Uterus (tissue), 4 donors: ENCODE data around the gene FAM25G. TPM values are rescaled to one million over a fixed set of nuclear protein-coding genes. Genes with fewer than 3 reads are reported as not detected.

ENCODE experiments used
- DNase-seq, 2 donors: peaks; one replicate each; pipeline ENCODE4 v3.0.0-alpha.2; 2019 to 2020
- H3K27ac ChIP-seq, 2 donors: fragments of 200-600 bp; sonication (generic); 1 replicate in 1 of 2; 2 replicates in 1 of 2; pipeline ENCODE4 v1.5.1; 2016 to 2018
- H3K27me3 ChIP-seq, 2 donors: fragments of 200-600 bp; sonication (generic); one replicate each; pipeline ENCODE4 v1.5.1; 2018 to 2019; ENCODE audit warnings: control low read depth in 1 of 2
- H3K36me3 ChIP-seq, 2 donors: fragments of 200-600 bp; sonication (generic); one replicate each; pipeline ENCODE4 v1.5.1; 2019; ENCODE audit warnings: control low read depth in 1 of 2
- H3K4me1 ChIP-seq, 2 donors: fragments of 200-600 bp; sonication (generic); one replicate each; pipeline ENCODE4 v1.5.1; 2018 to 2019; ENCODE audit warnings: control low read depth in 1 of 2
- H3K4me3 ChIP-seq, 2 donors: fragments of 200-600 bp; sonication (generic); 1 replicate in 1 of 2; 2 replicates in 1 of 2; pipeline ENCODE4 v1.5.1; 2018 to 2019; ENCODE audit warnings: mild to moderate bottlenecking in 1 of 2
- H3K9me3 ChIP-seq, 2 donors: fragments of 200-600 bp; sonication (generic); one replicate each; pipeline ENCODE4 v1.5.1; 2019; ENCODE audit warnings: control low read depth in 1 of 2
- POLR2A ChIP-seq, 2 donors: fragments of 450-650 bp; IDR thresholded peaks; one replicate each; pipeline ENCODE4 v1.6.1; 2016; ENCODE audit warnings: antibody characterized with exemption in 2 of 2, mild to moderate bottlenecking in 1 of 2, moderate library complexity in 1 of 2
- intact Hi-C: fragments of 100-400 bp; cut with DNase I; formaldehyde crosslinking; loops from one replicate; pipeline ENCODE4 v1.15.1; 2023; ENCODE audit warnings: low total_unique reads
- small RNA-seq: library from RNA; depleted of rRNA; stranded (forward); fragments of <200 nt; gene quantifications from one replicate; pipeline ENCODE3, GENCODE V24; 2016
- total RNA-seq, 4 donors: library from RNA; depleted of rRNA in 3 of 4; stranded (reverse); fragments of >200 nt in 3 of 4; gene quantifications; one replicate each; pipeline versions ENCODE4 v1.1.0 to v1.2.4, GENCODE V29; 2014 to 2023
- TF ChIP-seq, protein P1 (sequence below), 4 experiments: fragments of 200-600 bp in 2 of 4; fragments of 450-650 bp in 2 of 4; sonication (generic) in 2 of 4; IDR thresholded peaks; one replicate each; pipeline ENCODE4 v1.5.1; 2016 to 2019; ENCODE audit warnings: antibody characterized with exemption in 4 of 4, mild to moderate bottlenecking in 2 of 4, moderate library complexity in 1 of 4
- donor health status: DM: yes; HTN: yes; CAD: no.

The FAM25G gene
- total RNA-seq, 4 donors from 2014 or later = not detected

DNA sequence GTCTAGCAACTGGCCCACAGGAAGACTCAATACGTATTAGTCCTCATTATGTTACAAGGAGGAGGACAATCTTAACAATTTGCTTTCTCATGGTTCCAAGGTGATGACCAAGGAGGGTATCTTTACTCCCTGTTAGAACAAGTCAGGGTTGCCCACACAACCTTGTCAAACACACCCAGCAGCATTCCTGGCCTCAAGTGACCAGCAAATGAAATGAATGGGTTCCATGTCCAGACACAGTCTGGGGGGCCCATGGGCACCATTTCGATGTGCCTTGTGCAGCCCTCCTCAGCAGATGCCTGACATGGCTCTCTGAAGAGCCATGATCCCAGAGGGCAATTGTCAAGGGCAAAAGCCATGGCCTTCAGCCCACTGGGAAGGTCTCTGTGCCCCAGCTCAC, 48.4 kb downstream of the FAM25G start:
- TF ChIP-seq, protein P1, sequence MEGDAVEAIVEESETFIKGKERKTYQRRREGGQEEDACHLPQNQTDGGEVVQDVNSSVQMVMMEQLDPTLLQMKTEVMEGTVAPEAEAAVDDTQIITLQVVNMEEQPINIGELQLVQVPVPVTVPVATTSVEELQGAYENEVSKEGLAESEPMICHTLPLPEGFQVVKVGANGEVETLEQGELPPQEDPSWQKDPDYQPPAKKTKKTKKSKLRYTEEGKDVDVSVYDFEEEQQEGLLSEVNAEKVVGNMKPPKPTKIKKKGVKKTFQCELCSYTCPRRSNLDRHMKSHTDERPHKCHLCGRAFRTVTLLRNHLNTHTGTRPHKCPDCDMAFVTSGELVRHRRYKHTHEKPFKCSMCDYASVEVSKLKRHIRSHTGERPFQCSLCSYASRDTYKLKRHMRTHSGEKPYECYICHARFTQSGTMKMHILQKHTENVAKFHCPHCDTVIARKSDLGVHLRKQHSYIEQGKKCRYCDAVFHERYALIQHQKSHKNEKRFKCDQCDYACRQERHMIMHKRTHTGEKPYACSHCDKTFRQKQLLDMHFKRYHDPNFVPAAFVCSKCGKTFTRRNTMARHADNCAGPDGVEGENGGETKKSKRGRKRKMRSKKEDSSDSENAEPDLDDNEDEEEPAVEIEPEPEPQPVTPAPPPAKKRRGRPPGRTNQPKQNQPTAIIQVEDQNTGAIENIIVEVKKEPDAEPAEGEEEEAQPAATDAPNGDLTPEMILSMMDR (IDR thresholded peaks at IDR 0.05) = no peak
- no peak for TF ChIP-seq POLR2A (IDR thresholded peaks at IDR 0.05)
- Histone ChIP-seq H3K4me1 (no peaks in the 10 kb centered on the region), H3K36me3 (no peaks in the 10 kb centered on the region), H3K27ac (no peak overlapping the region), H3K9me3 (no peaks in the 10 kb centered on the region), H3K4me3 (no peak overlapping the region), H3K27me3 (no peaks in the 10 kb centered on the region)
- intact Hi-C loops = no loop called here
- no peak for DNase-seq

DNA sequence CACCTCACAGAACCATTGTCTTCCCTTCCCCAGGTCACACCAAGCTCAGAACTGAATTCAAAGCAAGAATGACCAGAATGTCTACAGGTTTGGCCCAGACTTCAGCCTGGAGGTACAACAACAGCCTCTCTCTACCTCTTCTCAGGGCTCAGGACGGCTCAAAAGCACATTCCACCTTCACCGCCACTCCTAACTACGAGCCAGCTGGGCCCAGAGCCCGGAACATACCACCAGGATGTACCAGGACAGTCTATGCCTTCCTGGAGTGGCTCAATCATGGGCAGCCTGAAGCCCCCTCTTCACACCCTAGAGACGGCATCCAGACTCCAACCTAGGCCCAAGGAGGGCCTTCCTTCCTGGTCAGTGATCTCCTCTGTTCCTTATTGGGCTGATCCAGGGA, 49.1 kb downstream of the FAM25G start:
- Histone ChIP-seq H3K9me3 (peaks cover 0 to 6% of the 10 kb centered on the region in 2 donors), H3K4me3 (no peak overlapping the region), H3K4me1 (no peaks in the 10 kb centered on the region), H3K27ac (no peak overlapping the region), H3K36me3 (no peaks in the 10 kb centered on the region), H3K27me3 (no peaks in the 10 kb centered on the region)
- TF ChIP-seq, protein P1 (IDR thresholded peaks at IDR 0.05) = no peak
- no peak for TF ChIP-seq POLR2A (IDR thresholded peaks at IDR 0.05)
- no peak for DNase-seq
- intact Hi-C loops = no loop called here

DNA sequence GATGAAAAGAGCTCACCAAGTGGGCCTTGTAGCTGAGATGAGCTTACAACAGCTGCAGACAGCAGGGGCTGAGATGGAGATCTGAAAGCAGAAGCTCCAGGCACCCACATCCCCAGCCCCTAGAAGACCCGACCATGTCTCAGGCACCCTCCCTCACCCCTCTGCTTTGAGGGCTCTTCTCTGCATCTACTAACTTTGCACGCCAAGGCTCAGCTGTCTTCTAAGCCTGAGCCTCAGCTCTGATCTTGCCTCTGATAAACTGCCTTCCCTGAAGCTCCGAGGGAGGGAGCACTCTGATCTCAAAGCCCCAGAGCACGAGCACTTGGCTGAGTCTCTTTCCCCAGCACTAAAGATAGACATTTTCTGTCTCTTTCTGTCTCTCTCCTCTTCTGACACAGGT, 49.6 kb downstream of the FAM25G start:
- Histone ChIP-seq H3K27me3 (no peaks in the 10 kb centered on the region), H3K36me3 (no peaks in the 10 kb centered on the region), H3K4me3 (no peak overlapping the region), H3K27ac (no peak overlapping the region), H3K4me1 (no peaks in the 10 kb centered on the region), H3K9me3 (peaks cover 0 to 6% of the 10 kb centered on the region in 2 donors)
- intact Hi-C loops = no loop called here
- DNase-seq = no peak
- TF ChIP-seq POLR2A (IDR thresholded peaks at IDR 0.05) = no peak
- TF ChIP-seq, protein P1 (IDR thresholded peaks at IDR 0.05) = no peak

DNA sequence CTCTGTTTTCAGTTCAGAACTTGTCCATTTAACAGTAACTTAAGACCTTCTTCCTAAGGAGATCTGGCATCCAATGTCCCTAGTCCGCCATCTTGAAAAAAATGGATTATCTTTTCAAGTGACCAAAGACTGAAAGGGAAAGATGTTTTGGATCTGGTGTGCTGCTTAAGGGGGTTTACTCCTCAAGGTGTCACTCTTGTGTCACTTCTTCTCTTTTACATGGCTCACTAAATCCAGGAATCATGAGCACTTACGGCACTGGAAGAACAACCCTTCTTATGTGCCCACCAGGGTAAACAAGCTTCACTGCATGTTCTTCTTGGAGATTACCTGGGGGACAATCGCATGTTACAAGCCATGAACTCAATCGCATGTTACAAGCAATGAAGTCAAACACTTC, 51.3 kb downstream of the FAM25G start:
- no peaks in the 10 kb centered on the region for H3K27me3 ChIP-seq
- no peak overlapping the region for H3K4me3 ChIP-seq
- no peaks in the 10 kb centered on the region for H3K4me1 ChIP-seq
- intact Hi-C loops = no loop called here
- peaks cover 0 to 6% of the 10 kb centered on the region in 2 donors for H3K9me3 ChIP-seq
- H3K27ac ChIP-seq = no peak overlapping the region
- TF ChIP-seq, protein P1 (IDR thresholded peaks at IDR 0.05) = no peak
- no peak for DNase-seq
- H3K36me3 ChIP-seq = no peaks in the 10 kb centered on the region

DNA sequence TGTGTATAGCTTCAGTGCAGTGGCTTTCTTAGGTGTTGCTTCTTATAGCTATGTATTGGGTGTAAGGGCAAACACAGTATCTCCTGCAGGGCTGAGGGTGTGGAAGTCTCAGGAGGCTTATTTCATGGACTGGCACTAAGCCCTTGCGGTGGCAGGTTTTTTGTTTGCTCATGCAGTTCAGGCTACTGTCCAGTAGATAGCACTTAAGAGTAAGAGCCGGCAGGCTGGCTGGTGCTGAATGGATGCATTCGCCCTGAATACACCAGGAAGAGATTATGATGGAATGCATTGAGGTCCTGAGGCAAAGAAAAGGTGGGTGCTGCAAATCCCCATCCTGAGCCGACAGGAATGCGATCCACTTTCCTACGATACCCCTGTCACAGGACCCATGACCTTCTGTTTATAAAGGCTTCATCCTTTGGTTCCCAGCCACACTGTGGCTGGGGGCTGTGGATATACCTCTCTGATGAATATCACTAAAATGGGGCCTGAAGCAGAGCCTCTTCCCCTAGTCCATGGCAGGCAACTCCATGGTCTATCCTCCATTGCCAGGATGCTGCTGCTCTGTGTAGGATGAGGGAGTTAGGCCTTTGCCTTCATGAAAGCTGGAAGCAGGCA, 52.5 kb downstream of the FAM25G start:
- Histone ChIP-seq H3K4me1 (no peaks in the 10 kb centered on the region), H3K4me3 (no peak overlapping the region), H3K27me3 (no peaks in the 10 kb centered on the region), H3K27ac (no peak overlapping the region), H3K9me3 (peaks cover 0 to 6% of the 10 kb centered on the region in 2 donors), H3K36me3 (no peaks in the 10 kb centered on the region)
- intact Hi-C loops = no loop called here
- TF ChIP-seq, protein P1 (IDR thresholded peaks at IDR 0.05) = no peak
- TF ChIP-seq POLR2A (IDR thresholded peaks at IDR 0.05) = no peak
- no peak for DNase-seq

Small RNA genes within 50 kb of the gene (small RNA-seq; reads per million reads assigned to genes)
- gene AL591684.3 = not detected
- not detected for gene RNA5SP312

Other genes with a start within 250 kb of the FAM25G start
- gene GDF10, start 191.5 kb downstream of the FAM25G start, total RNA-seq = 1 to 10 TPM in 2 of 4 donors, not detected in 2; 4.6 to 6.4 TPM
- gene GDF2, start 169.2 kb downstream of the FAM25G start, total RNA-seq = not detected
- not detected for gene RBP3, start 143.3 kb downstream of the FAM25G start, total RNA-seq
- under 1 TPM in 2 of 4 donors, not detected in 2; 0.21 TPM for gene ZNF488, start 107.4 kb downstream of the FAM25G start, total RNA-seq
- under 1 TPM in 1 of 4 donors, not detected in 3; 0.67 TPM for gene ANXA8, start 7.6 kb downstream of the FAM25G start, total RNA-seq
- gene AGAP9, start 31.9 kb upstream of the FAM25G start, total RNA-seq = 10 to 100 TPM in 1 of 4 donors, 1 to 10 TPM in 3; 1.0 to 12.8 (median 1.5) TPM